B cell (primary cell): ENCODE measurements around the gene BAZ2B.

Source experiments
- EZH2 ChIP-seq: IDR thresholded peaks from 2 replicates; pipeline ENCODE4 v1.6.1; 2012; ENCODE audit warnings: borderline replicate concordance, low read depth, mild to moderate bottlenecking, moderate library complexity, low read length; ENCODE audit not compliant: insufficient read depth, poor library complexity, severe bottlenecking
- TF ChIP-seq, protein P1 (sequence below): fragments of 200-600 bp; IDR thresholded peaks from one replicate; pipeline ENCODE4 v1.8.0; 2022; ENCODE audit warnings: antibody characterized with exemption, mild to moderate bottlenecking

DNA sequence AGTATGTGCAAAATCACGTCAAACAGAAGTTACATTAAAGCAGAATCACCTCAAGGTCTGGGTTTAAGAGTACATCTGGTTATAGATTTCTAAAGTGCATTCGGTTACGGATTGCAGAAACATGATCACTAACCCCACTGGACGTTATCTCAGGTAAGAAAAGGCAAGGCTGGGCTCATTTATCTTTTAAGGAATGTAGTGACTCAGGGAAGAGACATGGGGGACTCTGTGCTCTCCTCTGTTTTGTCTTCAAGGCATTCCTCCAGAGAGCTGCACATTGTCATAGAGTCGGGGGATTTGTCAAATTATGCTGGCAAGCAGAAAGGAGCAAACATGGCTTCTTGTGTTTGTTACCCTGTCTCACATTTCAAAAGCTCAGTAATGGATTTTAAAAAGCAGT is 344.2 kb downstream of the BAZ2B start:
- TF ChIP-seq, protein P1, sequence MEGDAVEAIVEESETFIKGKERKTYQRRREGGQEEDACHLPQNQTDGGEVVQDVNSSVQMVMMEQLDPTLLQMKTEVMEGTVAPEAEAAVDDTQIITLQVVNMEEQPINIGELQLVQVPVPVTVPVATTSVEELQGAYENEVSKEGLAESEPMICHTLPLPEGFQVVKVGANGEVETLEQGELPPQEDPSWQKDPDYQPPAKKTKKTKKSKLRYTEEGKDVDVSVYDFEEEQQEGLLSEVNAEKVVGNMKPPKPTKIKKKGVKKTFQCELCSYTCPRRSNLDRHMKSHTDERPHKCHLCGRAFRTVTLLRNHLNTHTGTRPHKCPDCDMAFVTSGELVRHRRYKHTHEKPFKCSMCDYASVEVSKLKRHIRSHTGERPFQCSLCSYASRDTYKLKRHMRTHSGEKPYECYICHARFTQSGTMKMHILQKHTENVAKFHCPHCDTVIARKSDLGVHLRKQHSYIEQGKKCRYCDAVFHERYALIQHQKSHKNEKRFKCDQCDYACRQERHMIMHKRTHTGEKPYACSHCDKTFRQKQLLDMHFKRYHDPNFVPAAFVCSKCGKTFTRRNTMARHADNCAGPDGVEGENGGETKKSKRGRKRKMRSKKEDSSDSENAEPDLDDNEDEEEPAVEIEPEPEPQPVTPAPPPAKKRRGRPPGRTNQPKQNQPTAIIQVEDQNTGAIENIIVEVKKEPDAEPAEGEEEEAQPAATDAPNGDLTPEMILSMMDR = no peak
- TF ChIP-seq EZH2 = no peak
